A549 (cell line): ENCODE results near the gene SORCS3. TPM values are rescaled to one million over a fixed set of nuclear protein-coding genes. Genes with fewer than 3 reads are reported as not detected.

ENCODE experiments used
- ATAC-seq, 2 experiments: fragments of 200-7000 bp in 1 of 2; fragments of >200 bp in 1 of 2; cut with Nextera tagmentation in 1 of 2; cut with Tn5 transposase in 1 of 2; 3 replicates each; pipeline versions ENCODE4 v1.8.0 to v1.9.1; 2018 to 2020; ENCODE audit warnings: mild to moderate bottlenecking in 1 of 2, moderate library complexity in 1 of 2
- CTCF ChIA-PET: fragments of 300-600 bp; sonication (Branson Sonifier 250); formaldehyde crosslinking; extraction: SDS; loops from one replicate; lab custom pipeline; 2021; ENCODE audit warnings: antibody characterized with exemption, inconsistent platforms; lab: Yijun Ruan, JAX
- POLR2A ChIA-PET: fragments of 350-600 bp; formaldehyde crosslinking; extraction: SDS; loops from one replicate; lab custom pipeline; 2021; ENCODE audit warnings: antibody characterized with exemption, inconsistent platforms; lab: Yijun Ruan, JAX
- DNase-seq, 2 experiments: peaks; one replicate each; pipeline versions ENCODE4 v3.0.0 to v3.0.0-alpha.2; 2011 to 2016; ENCODE audit warnings: low read depth in 1 of 2, low spot score in 1 of 2
- FAIRE-seq: peaks from 2 replicates; lab custom pipeline; 2011; peaks lifted over from hg19 to GRCh38; lab: Jason Lieb, UNC
- H3K27ac ChIP-seq, 2 experiments: fragments of >200 bp; sonication (Bioruptor Twin); formaldehyde crosslinking; 3 replicates each; pipeline ENCODE4 v1.5.1; 2016 to 2017
- H3K4me1 ChIP-seq: fragments of >200 bp; sonication (Bioruptor Twin); formaldehyde crosslinking; 3 replicates; pipeline ENCODE4 v1.6.1; 2016
- H3K4me2 ChIP-seq: fragments of >200 bp; sonication (Bioruptor Twin); formaldehyde crosslinking; 3 replicates; pipeline ENCODE4 v1.6.1; 2016
- H3K4me3 ChIP-seq: fragments of >200 bp; sonication (Bioruptor Twin); formaldehyde crosslinking; 3 replicates; pipeline ENCODE4 v1.5.1; 2016
- H3K9me3 ChIP-seq: fragments of >200 bp; sonication (Bioruptor Twin); formaldehyde crosslinking; 3 replicates; pipeline ENCODE4 v1.6.1; 2016
- CBX2 ChIP-seq: fragments of 200-600 bp; sonication (generic); IDR thresholded peaks from 2 replicates; pipeline ENCODE4 v1.6.1; 2016; ENCODE audit warnings: low read depth, mild to moderate bottlenecking, borderline replicate concordance
- CHD4 ChIP-seq: fragments of 200-600 bp; sonication (generic); IDR thresholded peaks from 2 replicates; pipeline ENCODE4 v1.6.1; 2016; ENCODE audit warnings: antibody characterized with exemption, mild to moderate bottlenecking, borderline replicate concordance
- E2F6 ChIP-seq: IDR thresholded peaks from 2 replicates; pipeline ENCODE4 v1.6.1; 2012; ENCODE audit warnings: low read depth, borderline replicate concordance
- EHF ChIP-seq: fragments of 250-450 bp; sonication (Bioruptor Pico); IDR thresholded peaks from 2 replicates; pipeline ENCODE4 v1.5.0; 2020; ENCODE audit warnings: mild to moderate bottlenecking
- HMGXB4 ChIP-seq: fragments of 250-450 bp; sonication (Bioruptor Pico); IDR thresholded peaks from 2 replicates; pipeline ENCODE4 v1.5.0; 2021; ENCODE audit warnings: mild to moderate bottlenecking, moderate library complexity, borderline replicate concordance
- JUN ChIP-seq, 2 experiments: fragments of >200 bp; sonication (Bioruptor Twin); formaldehyde crosslinking; IDR thresholded peaks; 2 replicates in 1 of 2; 3 replicates in 1 of 2; pipeline ENCODE4 v1.6.1; 2016 to 2017
- MAZ ChIP-seq: fragments of 150-350 bp; IDR thresholded peaks from 2 replicates; pipeline ENCODE4 v1.6.1; 2014; ENCODE audit warnings: antibody characterized with exemption, low read depth, low read length, borderline replicate concordance
- NFE2L2 ChIP-seq: fragments of 150-350 bp; conservative IDR thresholded peaks from 2 replicates; pipeline ENCODE4 v1.6.1; 2014; ENCODE audit warnings: low read length
- PBX3 ChIP-seq: IDR thresholded peaks from 2 replicates; pipeline ENCODE4 v1.6.1; 2012
- POLR2A ChIP-seq: IDR thresholded peaks from 2 replicates; pipeline ENCODE4 v1.6.1; 2012; ENCODE audit warnings: mild to moderate bottlenecking, low read length
- POLR2AphosphoS2 ChIP-seq: conservative IDR thresholded peaks from 2 replicates; pipeline ENCODE4 v1.6.1; 2012; ENCODE audit warnings: low read length, improper control_type of control experiment, inconsistent platforms
- REST ChIP-seq: fragments of 200-600 bp; sonication (generic); IDR thresholded peaks from 2 replicates; pipeline ENCODE4 v1.6.1; 2016; ENCODE audit warnings: antibody characterized with exemption, mild to moderate bottlenecking, moderate library complexity
- RFX5 ChIP-seq: fragments of 450-650 bp; IDR thresholded peaks from 2 replicates; pipeline ENCODE4 v1.7.1; 2014; ENCODE audit warnings: antibody characterized with exemption, mild to moderate bottlenecking, moderate library complexity
- SREBF2 ChIP-seq: fragments of 450-650 bp; IDR thresholded peaks from 2 replicates; pipeline ENCODE4 v1.6.1; 2014; ENCODE audit warnings: mild to moderate bottlenecking, moderate library complexity
- WGBS: methylation state at CpG from one replicate; pipeline ENCODE4 v1.1.6; 2017; ENCODE audit errors: missing lambda C conversion rate; 5-methylcytosine and 5-hydroxymethylcytosine counted together
- polyA plus RNA-seq, 4 experiments: library from polyadenylated mRNA; depleted of rRNA in 3 of 4; stranded (reverse); fragments of >200 nt; fragmentation: RNase III in 1 of 4; extraction: RNeasy Plus Mini Kit Qiagen cat#74134 plus additional on column Dnase treatment in 1 of 4; gene quantifications; 2 replicates in 3 of 4; 3 replicates in 1 of 4; pipeline ENCODE4 v1.2.3, GENCODE V29; 2011 to 2017

SORCS3 gene
- polyA plus RNA-seq, 2 of the 4 experiments (the other 2 are of a cell fraction) = not detected

GRCh38 chr10:105266966-105267539, 626.0 kb downstream of the SORCS3 start:
- Histone ChIP-seq H3K27ac (no peak overlapping the region), H3K4me3 (no peak overlapping the region), H3K4me1 (no peaks in the 10 kb centered on the region), H3K9me3 (no peaks in the 10 kb centered on the region), H3K4me2 (no peak overlapping the region)
- 16% methylated on average over 7 of the region's 7 CpGs for WGBS
- no peak for TF ChIP-seq CHD4
- no peak for DNase-seq
- ATAC-seq = no peak
- CTCF ChIA-PET = interaction anchor here (0.6 kb wide), 1 partner anchor 15 kb away, joined by 3 read pairs; no protein-coding TSS in a partner anchor
- POLR2A ChIA-PET = no interaction called here
- FAIRE-seq = no peak

- POLR2A ChIA-PET = no interaction called here
- no peak overlapping the region for H3K4me2 ChIP-seq
- TF ChIP-seq MAZ (no peak), JUN (IDR thresholded peaks at IDR 0.05) (no peak), RFX5 (no peak), CBX2 (no peak), HMGXB4 (CRISPR knock-in tag) (no peak), POLR2AphosphoS2 (no peak), E2F6 (no peak), PBX3 (no peak), REST (no peak)
- 5% methylated on average over 1 of the region's 1 CpG for WGBS
- CTCF ChIA-PET = no interaction called here
- no peak for DNase-seq
- H3K9me3 ChIP-seq = no peaks in the 10 kb centered on the region
- H3K27ac ChIP-seq = no peak overlapping the region
- H3K4me3 ChIP-seq = no peak overlapping the region
- FAIRE-seq = no peak
- no peaks in the 10 kb centered on the region for H3K4me1 ChIP-seq
- ATAC-seq = no peak
Measured at GRCh38 chr10:105268961-105269360, 627.9 kb downstream of the SORCS3 start.

- TF ChIP-seq SREBF2 (no peak), EHF (CRISPR knock-in tag) (no peak), NFE2L2 (no peak), POLR2A (no peak)
- no peak overlapping the region for H3K27ac ChIP-seq
- DNase-seq (no peak), FAIRE-seq (no peak), ATAC-seq (no peak)
- no peak overlapping the region for H3K4me3 ChIP-seq
- no peaks in the 10 kb centered on the region for H3K4me1 ChIP-seq
- no peak overlapping the region for H3K4me2 ChIP-seq
- ChIA-PET CTCF (no interaction called here), POLR2A (no interaction called here)
- WGBS = 2% methylated on average over 3 of the region's 3 CpGs
- H3K9me3 ChIP-seq = no peaks in the 10 kb centered on the region
Measured at GRCh38 chr10:105269689-105270088, 628.6 kb downstream of the SORCS3 start.
